ENCODE data around the gene ZFP64.
"Not testable (repeated sequence)": the region's sequence is repeated elsewhere in the genome, so short reads cannot be mapped to it uniquely, and the experiment has no call there.

The ZFP64 gene

GRCh38 chr20:52160049-52160570, 31.5 kb downstream of the ZFP64 start:
- DNase-seq (ENCODE audit: low spot score): no peak

- no peak for DNase-seq (ENCODE audit: low spot score)
These were observed 37.0 kb downstream of the ZFP64 start for GRCh38 chr20:52154575-52154974.

GRCh38 chr20:52153896-52154295, 37.7 kb downstream of the ZFP64 start:
- DNase-seq (ENCODE audit: low spot score): no peak

GRCh38 chr20:52152921-52153320, 38.7 kb downstream of the ZFP64 start:
- DNase-seq (ENCODE audit: low spot score): no peak

- DNase-seq (ENCODE audit: low spot score): no peak
These were observed 39.2 kb downstream of the ZFP64 start for GRCh38 chr20:52152416-52152815.

GRCh38 chr20:52150440-52151258, 40.9 kb downstream of the ZFP64 start:
- DNase-seq (ENCODE audit: low spot score): peak; percentile 55

- DNase-seq (ENCODE audit: low spot score): no peak
These were observed 46.0 kb downstream of the ZFP64 start for GRCh38 chr20:52145587-52145986.

GRCh38 chr20:52143277-52143676, 48.3 kb downstream of the ZFP64 start:
- no peak for DNase-seq (ENCODE audit: low spot score)

GRCh38 chr20:52142757-52143156, 48.8 kb downstream of the ZFP64 start:
- no peak for DNase-seq (ENCODE audit: low spot score)

GRCh38 chr20:52139986-52140385, 51.6 kb downstream of the ZFP64 start:
- DNase-seq (ENCODE audit: low spot score): no peak

- no peak for DNase-seq (ENCODE audit: low spot score)
These were observed 53.7 kb downstream of the ZFP64 start for GRCh38 chr20:52137850-52138249.

GRCh38 chr20:52133714-52134113, 57.9 kb downstream of the ZFP64 start:
- DNase-seq (ENCODE audit: low spot score): not testable (repeated sequence)

GRCh38 chr20:52132337-52132736, 59.2 kb downstream of the ZFP64 start:
- DNase-seq (ENCODE audit: low spot score): no peak

- DNase-seq (ENCODE audit: low spot score): no peak
These were observed 60.4 kb downstream of the ZFP64 start for GRCh38 chr20:52131048-52131643.

- DNase-seq (ENCODE audit: low spot score): peak; percentile 33
These were observed 61.2 kb downstream of the ZFP64 start for GRCh38 chr20:52130406-52130805.

GRCh38 chr20:52129611-52130010, 62.0 kb downstream of the ZFP64 start:
- no peak for DNase-seq (ENCODE audit: low spot score)

GRCh38 chr20:52127309-52127708, 64.3 kb downstream of the ZFP64 start:
- no peak for DNase-seq (ENCODE audit: low spot score)

- no peak for DNase-seq (ENCODE audit: low spot score)
These were observed 66.8 kb downstream of the ZFP64 start for GRCh38 chr20:52124821-52125220.

GRCh38 chr20:52118696-52119095, 72.9 kb downstream of the ZFP64 start:
- DNase-seq (ENCODE audit: low spot score): no peak

GRCh38 chr20:52118016-52118623, 73.5 kb downstream of the ZFP64 start:
- DNase-seq (ENCODE audit: low spot score): no peak

- no peak for DNase-seq (ENCODE audit: low spot score)
These were observed 81.1 kb downstream of the ZFP64 start for GRCh38 chr20:52110456-52110855.

- no peak for DNase-seq (ENCODE audit: low spot score)
These were observed 85.8 kb downstream of the ZFP64 start for GRCh38 chr20:52105442-52106422.
